Heart left ventricle (tissue), 16 donors: ENCODE results near the gene PRPSAP2. TPM values are rescaled to one million over a fixed set of nuclear protein-coding genes. Genes with fewer than 3 reads are reported as not detected.
"Not testable (repeated sequence)": the region's sequence is repeated elsewhere in the genome, so short reads cannot be mapped to it uniquely, and the experiment has no call there.

Source experiments
- ATAC-seq, 4 donors: fragments of 200-7000 bp; cut with Tn5 transposase; one replicate each; pipeline ENCODE4 v1.9.1; 2020 to 2022; ENCODE audit warnings: moderate library complexity in 4 of 4, mild to moderate bottlenecking in 3 of 4, moderate number of reproducible peaks in 1 of 4
- DNase-seq, 5 donors: peaks; one replicate each; pipeline ENCODE4 v3.0.0-alpha.2; 2020
- H3K27ac ChIP-seq, 12 donors: fragments of 200-600 bp; sonication (generic) in 4 of 12; one replicate each; pipeline versions ENCODE4 v1.5.0 to v1.8.0; 2016 to 2022; ENCODE audit warnings: mild to moderate bottlenecking in 2 of 12
- H3K27me3 ChIP-seq, 9 donors: fragments of 200-600 bp; sonication (generic) in 2 of 9; one replicate each; pipeline versions ENCODE4 v1.5.1 to v1.8.0; 2016 to 2022; ENCODE audit warnings: mild to moderate bottlenecking in 3 of 9
- H3K36me3 ChIP-seq, 9 donors: fragments of 200-600 bp; sonication (generic) in 2 of 9; one replicate each; pipeline versions ENCODE4 v1.5.0 to v1.8.0; 2018 to 2022; ENCODE audit warnings: mild to moderate bottlenecking in 2 of 9
- H3K4me1 ChIP-seq, 12 donors: fragments of 200-600 bp; sonication (generic) in 4 of 12; one replicate each; pipeline versions ENCODE4 v1.5.0 to v1.8.0; 2016 to 2022; ENCODE audit warnings: mild to moderate bottlenecking in 3 of 12
- H3K4me3 ChIP-seq, 12 donors: fragments of 200-600 bp; sonication (generic) in 4 of 12; one replicate each; pipeline versions ENCODE4 v1.5.0 to v1.8.0; 2017 to 2022; ENCODE audit warnings: mild to moderate bottlenecking in 9 of 12, moderate library complexity in 4 of 12
- H3K9me3 ChIP-seq, 12 donors: fragments of 200-600 bp; sonication (generic) in 4 of 12; one replicate each; pipeline versions ENCODE4 v1.5.0 to v1.8.0; 2016 to 2022; ENCODE audit warnings: mild to moderate bottlenecking in 1 of 12
- CTCF ChIP-seq, 12 donors: fragments of 200-600 bp; sonication (generic) in 4 of 12; IDR thresholded peaks; one replicate each; pipeline versions ENCODE4 v1.5.0 to v1.8.0; 2018 to 2022; ENCODE audit warnings: antibody characterized with exemption in 12 of 12, mild to moderate bottlenecking in 5 of 12
- POLR2A ChIP-seq, 2 donors: fragments of 450-650 bp; IDR thresholded peaks; one replicate each; pipeline ENCODE4 v1.6.1; 2017; ENCODE audit warnings: antibody characterized with exemption in 2 of 2, mild to moderate bottlenecking in 2 of 2, moderate library complexity in 2 of 2
- WGBS, 4 donors: extraction: QIAGEN DNeasy Blood & Tissue Kit in 2 of 4; methylation state at CpG; one replicate each; pipeline versions ENCODE4 v1.1.5 to v1.1.7; 2013 to 2018; 5-methylcytosine and 5-hydroxymethylcytosine counted together
- intact Hi-C, 10 donors: fragments of 100-400 bp; cut with DNase I; formaldehyde crosslinking; loops; one replicate each; pipeline versions ENCODE4 v1.11.1 to v1.14.2; 2022
- polyA plus RNA-seq, 2 donors: library from polyadenylated mRNA; stranded (reverse); fragments of 200-250 nt; gene quantifications; one replicate each; pipeline ENCODE4 v1.2.3, GENCODE V29; 2013
- total RNA-seq, 9 donors: library from RNA; depleted of rRNA in 2 of 9; stranded (reverse); fragments of >200 nt in 2 of 9; fragmentation: NEBNext Ultra II Directional in 3 of 9; extraction: Animal tissue kit (Norgen Biotek cat#: 25700) in 3 of 9; gene quantifications; one replicate each; pipeline versions ENCODE4 v1.1.0 to v1.2.4, GENCODE V29; 2016 to 2023
- donor health status: ischemic (EF 13 %, LVEDD 7.1; RV severe dilation, severe dysfunction).
- donor health status: healthy with polysubstance abuse.
- donor health status: DM: no; HTN: yes; CAD: no.
- donor health status: DM: no; HTN: no; CAD: no.
- donor health status: ischemic (EF 25% LVEDD 6.9; RV normal size, moderate dysfunction).
- donor health status: ischemic (EF 25% LVEDD 5.7; RV mildly dilated, moderate dysfunction).
- donor health status: healthy.
- donor health status: DM: yes; HTN: yes; CAD: no.
- donor health status: ischemic (EF 35%, LVEDD 5.7; RV mildly dilated, moderate dysfunction).
- donor health status: nonischemic (EF 11% LVEDD 7.7; RV severe dilation, severe dysfunction).
- donor health status: DM: yes; HTN: yes; CAD: no.
- donor health status: PGD.
- donor health status: ischemic (EF 29% LVEDD 5.4; RV normal size, mild dysfunction).
- donor health status: nonischemic (EF 23%, LVEDD 6.1; RV moderate dilation, normal function).

Gene PRPSAP2
- total and polyA plus RNA-seq, 11 donors: 11.0 to 26.2 (median 17.8) TPM

- TF ChIP-seq CTCF (IDR thresholded peaks at IDR 0.05) (no peak), POLR2A (IDR thresholded peaks at IDR 0.05) (no peak)
- Histone ChIP-seq H3K27ac (no peak overlapping the region), H3K36me3 (no peaks in the 10 kb centered on the region), H3K4me1 (peaks cover 0 to 18% (median 0%) of the 10 kb centered on the region in 12 donors), H3K9me3 (no peaks in the 10 kb centered on the region), H3K4me3 (no peak overlapping the region), H3K27me3 (no peaks in the 10 kb centered on the region)
- 89 to 96% (median 95%) methylated on average over 14 of the region's 14 CpGs for WGBS, 4 donors
- DNase-seq (no peak), ATAC-seq (no peak)
- intact Hi-C loops: loop anchor here in 3 of 10 donors (1.0 to 10.0 kb wide), 3 partner anchors 15 to 52 kb away; partner anchors contain the start of gene FAM83G (in 2 of the 3)
These were observed 95.3 kb downstream of the PRPSAP2 start for GRCh38 chr17:18953231-18953728.

GRCh38 chr17:18954321-18954720 lies 96.4 kb downstream of the PRPSAP2 start:
- Histone ChIP-seq H3K27ac (no peak overlapping the region), H3K27me3 (no peaks in the 10 kb centered on the region), H3K4me1 (peaks cover 0 to 17% (median 0%) of the 10 kb centered on the region in 12 donors), H3K9me3 (no peaks in the 10 kb centered on the region), H3K4me3 (no peak overlapping the region), H3K36me3 (no peaks in the 10 kb centered on the region)
- TF ChIP-seq CTCF (IDR thresholded peaks at IDR 0.05): no peak
- no peak for TF ChIP-seq POLR2A (IDR thresholded peaks at IDR 0.05)
- intact Hi-C loops: loop anchor here in 2 of 10 donors (5.0 to 10.0 kb wide), 2 partner anchors 48 to 50 kb away; partner anchors contain the start of gene FAM83G (in 2 of the 2)
- 84 to 95% (median 88%) methylated on average over 3 of the region's 3 CpGs for WGBS, 4 donors
- ATAC-seq (no peak), DNase-seq (no peak)

DNA sequence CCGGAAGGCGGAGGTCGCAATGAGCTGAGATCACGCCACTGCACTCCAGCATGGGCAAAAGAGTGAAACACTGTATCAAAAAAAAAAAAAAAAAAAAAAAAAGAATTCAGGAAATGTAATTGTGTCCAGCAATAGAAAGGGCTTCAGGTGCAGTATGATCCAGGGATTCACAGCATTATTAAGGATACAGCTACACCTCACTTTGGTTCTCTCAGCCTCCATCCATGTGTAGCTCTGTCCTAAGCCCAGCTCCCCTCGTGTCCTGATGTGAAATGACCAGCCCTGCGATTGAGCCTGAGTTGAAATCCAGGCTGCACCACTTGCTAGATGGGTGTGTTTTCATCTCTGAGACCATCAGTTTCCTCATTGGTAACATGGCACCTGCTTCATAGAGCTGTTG lies 97.1 kb downstream of the PRPSAP2 start:
- Histone ChIP-seq H3K36me3 (no peaks in the 10 kb centered on the region), H3K4me1 (peaks cover 0 to 10% (median 0%) of the 10 kb centered on the region in 12 donors), H3K4me3 (no peak overlapping the region), H3K9me3 (no peaks in the 10 kb centered on the region), H3K27me3 (no peaks in the 10 kb centered on the region), H3K27ac (no peak overlapping the region)
- intact Hi-C loops: loop anchor here in 2 of 10 donors (5.0 to 10.0 kb wide), 2 partner anchors 50 to 52 kb away; partner anchors contain the start of gene FAM83G (in 1 of the 2)
- DNase-seq (no peak), ATAC-seq (no peak)
- TF ChIP-seq POLR2A (IDR thresholded peaks at IDR 0.05): no peak
- TF ChIP-seq CTCF (IDR thresholded peaks at IDR 0.05): no peak
- WGBS, 4 donors: 90 to 98% (median 95%) methylated on average over 6 of the region's 6 CpGs

- 96 to 99% (median 98%) methylated on average over 6 of the region's 6 CpGs for WGBS, 4 donors
- DNase-seq, H3K27ac ChIP-seq, H3K4me1 ChIP-seq, ATAC-seq, H3K9me3 ChIP-seq, H3K4me3 ChIP-seq, H3K36me3 ChIP-seq, H3K27me3 ChIP-seq: not testable (repeated sequence)
- intact Hi-C loops: loop anchor here in 2 of 10 donors (5.0 to 10.0 kb wide), 2 partner anchors 49 to 51 kb away; partner anchors contain the start of gene FAM83G (in 1 of the 2)
These were observed 98.1 kb downstream of the PRPSAP2 start for GRCh38 chr17:18956021-18956420.
